Measurements from ENCODE around the gene WNT2B. TPM values are rescaled to one million over a fixed set of nuclear protein-coding genes. Genes with fewer than 3 reads are reported as not detected.

Gene WNT2B
- total RNA-seq, 1 experiment from 2014 or later: 0.68 TPM

- peaks cover 2% of the 10 kb centered on the region for H4K20me1 ChIP-seq (ENCODE audit: control insufficient read depth, insufficient read depth, insufficient read length)
- Mint-ChIP-seq H3K4me1 (peaks cover 16 to 19% of the 10 kb centered on the region in 2 experiments), H3K4me3 (no peak overlapping the region; a peak in 1 of 5 replicates), H3K9me3 (peaks cover 0 to 6% of the 10 kb centered on the region in 2 experiments; a peak in 2 of 5 replicates), H3K27me3 (ENCODE audit: low read depth) (peaks cover 7% of the 10 kb centered on the region), H3K27ac (peak overlapping the region in 1 of 3 experiments; percentile 25; a peak in 1 of 7 replicates), H3K36me3 (ENCODE audit: insufficient read depth in 1 of 3, low read depth in 3 of 3) (peaks cover 0 to 1% (median 0%) of the 10 kb centered on the region in 3 experiments; a peak in 2 of 7 replicates)
- H2BK15ac ChIP-seq (ENCODE audit: low read depth, low read length): no peak overlapping the region
- no peak overlapping the region for H2BK120ac ChIP-seq (ENCODE audit: low read depth, low read length, poor library complexity, severe bottlenecking)
- no peak overlapping the region for H2BK20ac ChIP-seq (ENCODE audit: low read depth, low read length, poor library complexity, severe bottlenecking)
- no peak overlapping the region for H2AFZ ChIP-seq (ENCODE audit: low read length)
- H3K4me1 ChIP-seq (ENCODE audit: insufficient read depth, low read length): no peaks in the 10 kb centered on the region; the same call in 1 of the 2 replicates
- no CpG with 5 or more reads among the region's 3 CpGs for WGBS (ENCODE audit: extremely low coverage, insufficient read length, low lambda C conversion rate)
- H3K79me1 ChIP-seq (ENCODE audit: insufficient read depth, low read depth, low read length, poor library complexity, severe bottlenecking): no peaks in the 10 kb centered on the region
- no peak overlapping the region for H3K4me2 ChIP-seq (ENCODE audit: insufficient read depth, insufficient read length, low read length)
- H4K91ac ChIP-seq (ENCODE audit: insufficient read length, low read depth, low read length): no peak overlapping the region
- no peak overlapping the region for H2BK12ac ChIP-seq (ENCODE audit: insufficient read length, low read depth, low read length)
- H3K9ac ChIP-seq (ENCODE audit: extremely low read depth, insufficient read length, low read length): no peak overlapping the region
- no peak overlapping the region for H3K56ac ChIP-seq (ENCODE audit: insufficient read length, low read depth, low read length)
- H4K8ac ChIP-seq (replicated peaks; ENCODE audit: insufficient read length, low read depth, low read length): no peak overlapping the region
- H3K9me3 ChIP-seq (ENCODE audit: control insufficient read depth, low read depth, low read length): no peaks in the 10 kb centered on the region
- no peak for TF ChIP-seq CTCF (conservative IDR thresholded peaks at IDR 0.05)
- no peak for DNase-seq
- no peak overlapping the region for H2BK5ac ChIP-seq (ENCODE audit: insufficient read length, low read length)
- H3K14ac ChIP-seq (ENCODE audit: insufficient read depth, low read length): no peak overlapping the region
- no peak overlapping the region for H2AK5ac ChIP-seq (ENCODE audit: insufficient read length, low read length)
- no peak overlapping the region for H3K4ac ChIP-seq (ENCODE audit: low read depth, low read length)
- H3K27me3 ChIP-seq (ENCODE audit: insufficient read depth, low read length): 0 out of 2 replicates have a peak, but pooled peaks cover 2% of the 10 kb centered on the region
- H3K27ac ChIP-seq (ENCODE audit: insufficient read length, low read depth, low read length): no peak overlapping the region
- no peak overlapping the region for H3K23ac ChIP-seq (ENCODE audit: insufficient read length, low read depth, low read length)
- H3K18ac ChIP-seq (ENCODE audit: insufficient read length, low read depth, low read length): no peak overlapping the region
- no peak overlapping the region for H3T11ph ChIP-seq (ENCODE audit: low read length)
- no peak overlapping the region for H4K5ac ChIP-seq (ENCODE audit: insufficient read length, low read depth, low read length)
- no peaks in the 10 kb centered on the region for H3K23me2 ChIP-seq (ENCODE audit: insufficient read length, low read depth, low read length, poor library complexity, severe bottlenecking)
- H3K79me2 ChIP-seq (ENCODE audit: insufficient read depth, low read length): no peaks in the 10 kb centered on the region
Observed at GRCh38 chr1:112470966-112471365, 37.8 kb upstream of the WNT2B start.
